Measurements from ENCODE around the gene S1PR3.
"Not testable (repeated sequence)": the region's sequence is repeated elsewhere in the genome, so short reads cannot be mapped to it uniquely, and the experiment has no call there.

The S1PR3 gene

DNA sequence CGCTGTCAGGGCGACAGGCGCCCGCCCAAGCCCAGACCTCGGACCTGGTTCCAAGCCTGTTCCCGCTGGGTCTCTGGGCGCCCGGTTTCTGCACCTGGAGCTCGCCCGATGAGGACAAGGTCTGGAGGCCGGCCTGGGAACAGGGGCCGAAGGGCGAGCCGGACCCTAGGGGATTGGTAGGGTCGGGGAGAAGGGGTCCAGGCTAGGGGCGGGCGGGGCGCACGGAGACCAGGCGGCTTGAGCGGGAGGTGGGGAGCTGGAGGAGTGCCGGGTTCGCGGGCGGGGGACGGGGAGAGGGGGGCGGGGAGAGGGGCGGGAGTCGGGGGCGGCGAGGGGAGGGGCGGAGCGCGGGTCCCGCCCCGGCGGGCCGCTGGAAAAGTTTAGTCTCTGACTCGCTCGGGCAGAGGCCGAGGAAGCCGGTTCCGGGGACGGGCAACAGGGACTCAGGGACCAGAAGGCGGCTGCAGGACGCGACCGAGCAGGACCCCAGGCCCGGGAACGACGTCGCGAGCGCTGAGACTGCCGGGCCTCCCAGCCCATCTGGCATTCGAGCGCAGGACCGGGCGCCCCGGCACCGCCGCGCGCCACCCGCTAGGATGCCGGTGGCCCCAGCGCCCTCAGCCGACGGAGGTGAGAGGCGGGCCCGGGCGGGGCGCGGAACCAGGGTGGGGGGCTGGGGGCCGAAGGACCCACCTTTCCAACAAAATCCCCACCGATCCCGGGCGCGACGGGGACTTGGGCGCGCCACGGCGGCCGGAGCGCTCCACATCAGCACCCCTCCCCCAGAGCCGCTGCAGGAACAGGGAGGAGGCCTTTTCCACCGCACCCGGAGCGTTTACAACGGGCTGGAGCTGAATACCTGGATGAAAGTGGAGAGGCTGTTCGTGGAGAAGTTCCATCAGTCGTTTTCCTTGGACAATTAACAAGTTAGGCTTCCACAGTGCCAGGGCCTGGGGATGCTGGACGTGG lies at the start of gene S1PR3:
Gene S1PR3, plus strand, starts transcription at position 403 of the 969 bp plus-strand sequence. CDS start 9,733 bp downstream, outside the sequence.
- no peak for DNase-seq (ENCODE audit: low read depth)

DNA sequence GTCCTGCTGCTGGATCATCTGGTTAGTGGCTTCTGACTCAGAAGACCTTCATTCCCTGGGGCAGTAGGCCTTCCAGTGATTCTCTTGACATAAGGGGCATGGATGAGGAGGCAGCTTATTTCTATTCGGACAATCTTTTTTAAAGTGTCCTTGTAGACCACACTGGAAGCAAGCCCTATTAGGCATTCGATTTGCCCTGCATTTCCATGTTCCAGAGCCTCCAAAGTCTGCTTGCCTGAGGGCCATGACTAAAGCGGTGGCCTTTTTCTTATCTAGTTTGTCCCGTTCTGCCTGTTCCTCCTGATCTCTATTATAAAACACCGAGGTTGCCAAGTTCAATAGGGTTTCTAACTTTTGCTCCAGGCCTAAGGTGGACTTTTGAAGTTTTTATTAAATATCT lies 49.7 kb upstream of the S1PR3 start:
- DNase-seq (ENCODE audit: low read depth), result not testable (repeated sequence)

DNA sequence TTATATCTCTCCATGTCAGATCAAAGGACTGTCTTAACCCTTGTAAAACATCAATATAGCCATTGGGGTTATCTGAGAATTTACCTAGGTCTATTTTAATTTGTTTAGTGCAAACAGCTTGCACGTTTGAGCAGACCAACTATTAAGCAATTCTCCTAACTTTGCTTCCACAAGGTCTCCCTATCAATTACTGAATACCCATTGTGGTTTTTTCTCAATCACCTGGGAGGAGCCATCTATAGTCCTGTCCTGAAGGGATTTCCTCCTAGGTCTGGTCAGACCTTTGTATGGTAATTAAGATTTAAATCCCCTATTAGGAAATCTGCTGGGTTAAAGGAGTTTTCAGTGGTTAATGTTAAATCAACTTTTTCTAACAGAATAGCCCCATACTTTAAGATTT lies 48.9 kb upstream of the S1PR3 start:
- DNase-seq (ENCODE audit: low read depth), result no peak

DNA sequence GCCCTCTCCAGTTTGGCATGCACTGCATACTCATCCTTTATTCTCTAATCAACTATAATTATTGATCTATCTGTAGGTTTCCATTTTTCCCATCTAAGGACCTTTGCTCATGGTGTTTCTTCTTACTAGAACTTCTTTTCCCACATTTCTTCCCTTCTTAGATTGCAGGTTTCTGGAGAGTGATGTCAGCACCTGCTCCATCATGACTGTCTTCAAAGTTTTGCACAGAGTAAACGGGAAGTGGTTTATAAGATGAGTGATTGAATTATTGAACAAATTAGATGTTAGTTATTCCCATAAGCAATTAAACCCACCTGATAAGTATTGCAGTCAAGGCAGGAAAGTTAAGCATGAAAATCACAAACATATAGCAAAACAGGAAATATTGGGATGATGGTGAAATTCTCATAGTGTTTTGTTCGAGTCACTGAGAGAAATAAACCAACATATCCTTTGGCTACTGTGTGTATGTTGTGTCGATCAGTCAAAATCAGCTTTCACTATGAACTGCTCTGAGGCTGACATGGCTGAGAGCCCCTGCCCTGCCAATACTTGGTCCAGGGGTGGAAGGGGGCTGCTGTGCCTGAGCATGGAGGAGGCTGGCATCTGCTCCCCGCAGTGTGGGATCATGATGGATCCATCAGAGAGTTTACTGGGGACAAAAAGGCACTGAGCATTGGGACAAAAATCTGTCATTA lies 45.5 kb upstream of the S1PR3 start:
- DNase-seq (ENCODE audit: low read depth), result no peak

DNA sequence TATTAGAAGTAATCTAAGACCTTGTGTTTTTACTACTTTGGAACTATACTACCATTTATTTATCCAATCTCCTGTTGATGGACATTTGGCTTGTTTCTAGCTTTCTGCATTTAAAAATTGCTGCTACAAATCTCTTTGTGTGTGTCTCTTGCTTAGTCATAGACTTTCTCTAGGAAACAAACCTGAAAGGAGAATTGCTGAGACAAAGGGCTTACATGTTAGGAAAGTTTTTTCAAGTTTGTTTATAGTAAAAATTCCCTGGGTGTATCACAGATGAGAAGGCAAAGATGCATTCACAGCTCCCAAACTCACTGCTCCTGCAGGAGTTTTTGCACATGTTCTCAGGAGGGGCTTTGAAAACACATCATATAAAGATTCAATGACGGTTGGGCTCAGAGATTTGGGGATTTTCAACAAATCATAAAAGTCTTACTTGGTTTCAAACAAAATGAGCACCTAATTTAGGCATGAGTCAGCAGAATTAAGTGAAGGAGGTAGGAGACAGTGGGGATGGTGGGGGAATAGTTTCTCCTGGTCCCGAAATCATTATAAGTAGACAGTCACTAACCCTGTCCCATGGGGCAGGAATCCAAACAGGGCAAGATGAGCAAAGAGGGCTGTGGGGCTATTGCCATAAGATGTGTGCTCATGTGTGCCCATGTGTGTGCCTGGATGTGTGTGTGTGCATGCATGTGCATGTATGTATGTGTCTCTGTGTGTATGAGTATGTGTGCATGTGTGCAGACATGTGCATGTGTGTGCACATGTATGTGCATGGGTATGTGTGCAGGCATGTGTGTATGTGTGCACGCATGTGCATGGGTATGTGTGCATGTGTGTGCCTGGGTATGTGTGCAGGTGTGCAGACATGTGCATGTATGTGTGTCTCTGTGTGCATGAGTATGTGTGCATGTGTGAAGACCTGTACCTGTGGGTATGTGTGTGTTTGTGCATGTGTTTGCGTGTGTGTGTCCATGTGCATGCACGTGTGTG lies 43.4 kb upstream of the S1PR3 start:
- DNase-seq (ENCODE audit: low read depth), result no peak

DNA sequence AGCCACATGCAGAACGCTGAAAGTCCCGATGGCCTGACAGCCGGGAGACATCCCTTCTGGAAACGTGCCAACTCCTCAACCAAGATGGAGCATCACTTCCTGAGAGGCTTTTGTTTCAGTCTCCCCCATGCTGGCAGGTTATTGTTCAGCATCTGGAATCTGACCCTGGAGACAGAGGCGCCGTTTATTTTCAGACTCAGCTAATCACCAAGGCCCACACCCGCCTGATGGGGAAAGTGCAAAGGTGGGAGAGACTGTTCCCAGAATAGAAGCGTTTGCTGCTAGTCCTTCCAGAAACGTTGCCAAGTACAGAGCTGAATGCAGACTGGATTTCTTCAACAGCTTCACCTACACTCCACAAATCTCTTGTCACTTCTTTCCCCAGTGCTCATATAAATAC lies 41.8 kb upstream of the S1PR3 start:
- no peak for DNase-seq (ENCODE audit: low read depth)

DNA sequence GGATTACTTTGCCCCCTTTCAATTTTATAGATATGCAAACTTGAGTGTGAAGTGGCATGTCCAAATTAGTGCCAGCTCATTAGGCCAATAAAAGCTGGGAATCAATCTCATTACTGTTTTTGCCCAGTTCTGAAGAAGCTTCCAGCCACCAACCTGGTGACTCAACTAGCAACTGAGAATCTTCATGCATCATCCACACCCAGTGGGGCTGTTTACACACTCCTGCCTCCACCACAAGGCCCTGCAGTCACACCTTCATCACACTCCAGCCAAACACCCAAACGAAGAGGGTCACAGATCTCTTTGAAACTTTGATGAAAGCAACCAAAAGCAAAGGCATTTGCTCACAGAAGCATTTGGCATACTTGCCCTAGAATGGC lies 41.3 kb upstream of the S1PR3 start:
- DNase-seq (ENCODE audit: low read depth), result no peak

DNA sequence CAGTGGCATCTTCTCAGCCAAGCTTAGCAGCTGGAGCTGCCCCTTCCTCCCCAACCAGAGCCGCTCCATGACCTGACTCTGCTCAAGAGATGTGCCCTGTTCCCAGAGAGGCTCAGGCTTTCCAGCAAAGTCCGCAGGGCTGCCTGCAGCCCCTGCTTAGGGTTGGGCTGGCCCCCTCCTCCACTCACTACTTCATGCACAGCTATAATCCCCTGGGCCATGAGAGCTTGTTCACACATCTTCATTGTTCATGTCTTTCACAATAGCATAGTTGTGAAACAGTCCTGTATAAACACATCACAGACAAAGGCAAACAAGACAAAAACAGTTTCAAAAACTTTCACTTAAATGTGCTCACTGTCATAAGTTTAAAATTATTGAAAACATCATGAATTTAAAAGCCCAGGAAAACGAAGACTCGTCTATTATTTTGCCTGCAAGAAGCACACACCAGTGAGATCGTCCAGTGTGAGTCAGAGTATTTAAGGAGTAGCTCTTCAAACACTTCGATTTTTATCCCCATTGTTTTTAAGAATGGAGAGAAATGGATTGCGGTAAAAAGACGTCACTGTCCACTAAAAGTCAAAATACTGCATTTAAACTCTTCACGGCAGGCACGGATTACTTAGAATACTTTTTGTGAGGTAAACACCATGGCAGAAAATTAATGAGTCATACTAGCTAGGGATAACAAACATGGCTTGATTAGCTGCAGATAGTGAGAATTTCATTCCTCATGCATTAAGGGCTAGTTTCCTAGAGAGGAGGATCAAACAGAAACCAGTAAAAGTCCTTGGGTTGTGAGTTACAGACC lies 40.7 kb upstream of the S1PR3 start:
- DNase-seq (ENCODE audit: low read depth), result no peak

DNA sequence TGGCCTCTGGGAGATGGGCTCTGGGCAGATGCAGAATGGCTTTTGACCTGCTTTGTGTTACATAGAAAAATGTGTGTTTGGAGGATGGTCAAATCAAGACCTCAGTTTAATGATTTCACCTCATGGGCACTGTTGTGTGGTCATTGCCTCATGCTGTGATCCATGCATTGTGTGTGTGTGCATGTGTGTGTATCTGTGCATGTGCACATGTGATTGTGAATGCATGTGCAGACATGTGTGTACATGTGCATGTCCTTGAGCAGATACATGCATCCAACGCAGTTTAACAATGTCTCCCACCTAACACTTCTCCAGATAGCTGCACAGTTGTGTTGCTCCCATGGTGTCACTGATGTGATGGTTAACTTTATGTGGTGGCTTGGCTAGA lies 40.1 kb upstream of the S1PR3 start:
- DNase-seq (ENCODE audit: low read depth), result no peak

DNA sequence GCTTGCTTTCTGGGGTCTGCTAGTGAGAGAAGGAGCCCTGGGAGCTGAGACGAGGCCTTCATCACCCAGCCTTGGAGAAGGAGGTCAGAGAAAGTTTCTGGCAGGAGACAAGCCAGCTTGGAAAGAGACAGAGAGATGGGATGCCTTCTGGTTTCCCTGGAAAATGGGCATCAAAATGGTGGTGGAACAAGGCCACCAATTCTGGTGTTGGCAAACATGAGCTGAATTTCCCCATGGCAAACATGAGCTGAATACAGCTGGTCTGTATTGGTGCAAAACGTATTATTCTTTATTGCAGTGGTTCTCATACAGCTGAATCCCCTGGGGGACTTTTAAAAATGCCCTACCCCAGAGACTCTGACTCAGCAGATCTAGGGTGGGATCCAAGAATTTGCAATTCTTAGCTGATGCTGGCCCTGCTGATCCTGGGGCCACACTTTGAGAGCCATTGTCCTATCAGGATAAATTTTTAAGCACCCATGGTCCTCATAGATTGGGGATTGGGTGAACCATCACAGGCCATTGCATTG lies 39.1 kb upstream of the S1PR3 start:
- DNase-seq (ENCODE audit: low read depth), result no peak

DNA sequence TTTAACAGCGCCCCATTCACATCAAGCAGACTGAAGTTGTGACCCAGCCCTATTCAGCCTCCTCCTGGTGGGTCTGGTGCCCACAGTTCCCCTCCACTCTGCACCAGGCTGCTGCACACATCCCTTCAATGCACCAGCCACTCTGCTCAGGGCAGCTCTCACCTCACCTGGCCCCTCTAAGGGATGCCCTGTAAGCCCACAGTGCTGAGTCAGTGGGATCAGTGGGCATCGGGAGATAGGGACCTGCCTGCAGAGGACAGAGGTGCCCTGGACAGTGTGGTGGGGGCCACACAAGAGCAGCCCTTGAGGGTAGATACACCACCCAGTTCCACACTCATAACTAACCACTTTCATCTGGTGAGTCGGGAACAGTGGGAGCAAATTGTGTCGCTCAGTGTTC lies 38.3 kb upstream of the S1PR3 start:
- no peak for DNase-seq (ENCODE audit: low read depth)

DNA sequence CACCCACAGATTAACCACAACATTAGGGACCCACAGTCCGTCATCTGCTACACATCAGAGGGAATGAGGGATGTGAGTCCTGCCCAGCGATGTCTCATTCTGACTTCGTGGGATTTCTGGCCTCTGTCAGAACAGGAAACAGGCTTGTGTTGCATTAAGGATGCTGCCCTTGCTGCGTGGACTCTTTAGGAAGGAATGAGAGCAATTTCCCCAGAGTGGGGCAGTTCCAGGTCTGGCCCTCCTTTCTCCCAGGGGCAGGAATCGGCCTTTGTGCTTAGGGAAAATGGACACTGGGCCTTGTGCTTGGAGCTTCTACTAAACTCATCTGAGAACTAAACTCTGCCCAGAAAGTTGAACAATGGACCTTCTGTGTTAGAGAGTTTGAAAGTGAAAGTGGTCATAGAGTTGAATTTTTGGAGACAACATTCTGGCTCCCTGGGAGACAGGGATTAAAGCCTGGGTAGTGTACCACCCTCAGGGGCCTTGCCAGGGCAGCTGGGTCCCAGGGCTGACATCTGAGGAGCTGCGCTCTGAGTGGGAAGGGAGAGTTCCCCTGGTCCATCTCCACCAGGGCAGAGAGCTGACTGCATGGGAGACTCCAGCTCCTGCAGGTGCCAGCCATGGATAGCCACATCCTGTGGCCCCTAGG lies 37.8 kb upstream of the S1PR3 start:
- DNase-seq (ENCODE audit: low read depth), result no peak

DNA sequence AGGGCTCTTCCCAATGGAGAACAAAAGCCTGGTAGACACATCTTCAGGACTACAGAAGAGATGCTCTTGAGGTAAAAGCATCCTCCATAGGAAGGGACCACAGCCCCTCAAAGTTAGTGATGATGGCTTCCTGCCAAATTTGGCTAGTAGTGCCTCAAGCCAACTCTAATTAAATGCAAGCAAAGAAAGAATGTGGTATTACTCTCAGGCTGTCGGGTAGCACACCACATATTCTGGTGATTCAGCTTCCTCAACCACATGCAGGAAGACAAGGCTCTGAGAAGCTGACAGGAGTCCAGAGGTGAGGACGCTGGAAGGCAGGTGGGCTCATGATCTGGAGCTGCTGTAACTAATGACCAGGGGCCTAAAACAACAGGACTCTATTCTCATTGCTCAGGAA lies 37.2 kb upstream of the S1PR3 start:
- no peak for DNase-seq (ENCODE audit: low read depth)

DNA sequence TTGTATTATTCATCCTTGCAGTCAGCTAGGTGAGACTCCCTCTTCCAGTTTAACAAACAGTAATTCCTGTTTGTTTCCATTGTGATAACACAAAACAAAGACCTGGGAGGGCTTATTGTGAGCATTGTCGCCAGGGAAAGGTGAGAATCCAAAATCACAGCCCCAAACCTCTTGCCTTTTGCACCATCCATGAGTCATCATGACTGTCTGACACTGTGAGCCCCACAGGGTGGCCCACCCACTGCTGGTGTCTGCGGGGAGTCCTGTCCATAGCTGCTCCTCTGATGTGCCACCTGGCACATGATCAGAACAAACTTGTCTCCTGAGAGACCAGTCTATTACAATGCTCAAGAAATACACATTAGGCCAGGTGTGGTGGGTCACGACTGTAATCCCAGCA lies 33.7 kb upstream of the S1PR3 start:
- DNase-seq (ENCODE audit: low read depth), result no peak

DNA sequence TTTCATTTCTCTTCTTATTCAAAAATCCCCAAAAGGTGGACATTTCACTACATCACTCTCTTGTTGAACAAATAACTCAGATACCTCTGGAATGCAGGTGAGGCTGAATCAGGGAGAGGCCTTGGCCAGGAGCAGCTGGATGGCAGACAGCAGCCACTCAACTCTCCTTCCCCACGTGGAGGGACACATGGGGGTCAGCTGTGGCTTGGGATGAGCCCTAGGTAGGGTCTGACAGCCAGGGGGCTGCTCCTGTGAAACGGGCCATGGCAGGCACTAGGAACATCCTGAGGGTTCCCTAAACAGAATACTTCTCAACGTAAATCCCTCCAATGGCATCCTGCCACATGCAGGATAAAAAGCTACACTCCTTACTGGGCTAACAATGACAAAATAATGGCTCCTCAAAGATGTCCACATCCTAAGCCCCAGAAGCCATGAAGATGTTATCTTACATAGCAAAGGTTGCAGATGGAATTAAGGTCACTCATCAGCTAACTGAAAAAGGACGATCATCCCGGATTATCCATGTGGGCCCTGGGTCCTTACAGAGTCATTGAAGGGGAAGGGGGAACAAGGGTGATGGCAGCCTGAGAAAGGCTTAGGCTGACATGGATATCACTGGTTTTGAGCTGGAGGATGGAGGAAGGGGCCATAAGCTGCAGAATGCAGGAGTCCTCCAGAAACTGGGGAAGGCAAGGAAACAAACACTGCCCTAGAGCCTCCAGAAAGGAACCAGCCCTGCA lies 31.4 kb upstream of the S1PR3 start:
- no peak for DNase-seq (ENCODE audit: low read depth)

DNA sequence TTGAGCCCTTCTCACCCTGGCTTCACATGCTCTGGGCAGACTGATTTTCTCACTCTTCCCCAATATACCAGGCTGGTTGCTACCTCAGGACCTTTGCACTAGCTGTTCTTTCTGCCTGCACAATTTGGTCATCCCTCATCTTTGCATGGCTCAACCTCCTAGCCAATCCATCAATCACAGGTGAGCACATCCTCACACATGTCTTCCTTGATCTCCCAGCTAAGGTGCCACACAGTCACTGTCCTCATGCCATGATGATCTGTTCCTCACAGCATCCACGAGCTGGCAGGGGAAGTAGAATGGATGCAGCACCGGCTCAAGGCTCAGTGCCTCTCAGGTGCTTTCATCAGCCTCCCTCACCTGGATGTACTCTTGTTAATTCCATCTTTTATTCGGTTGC lies 30.6 kb upstream of the S1PR3 start:
- no peak for DNase-seq (ENCODE audit: low read depth)

DNA sequence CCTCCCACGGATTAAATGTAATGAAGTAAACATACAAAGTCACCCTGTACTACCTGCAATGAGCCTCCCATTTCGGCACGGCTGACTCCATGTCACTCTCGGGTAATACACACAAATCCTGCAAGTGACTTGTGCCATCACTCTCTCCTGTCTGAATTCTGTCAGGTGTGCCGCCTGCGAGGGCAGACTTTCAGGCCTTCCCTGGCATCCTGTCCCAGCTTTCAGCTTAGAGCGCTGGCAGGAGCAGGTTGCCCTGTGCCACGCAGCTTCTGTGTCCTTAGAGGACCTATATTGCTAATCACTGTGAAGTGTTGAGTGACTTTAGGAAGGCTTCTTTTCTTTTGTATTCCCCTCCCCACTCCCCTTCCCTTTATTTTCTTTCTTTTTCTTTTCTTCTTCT lies 25.8 kb upstream of the S1PR3 start:
- DNase-seq (ENCODE audit: low read depth), result no peak

DNA sequence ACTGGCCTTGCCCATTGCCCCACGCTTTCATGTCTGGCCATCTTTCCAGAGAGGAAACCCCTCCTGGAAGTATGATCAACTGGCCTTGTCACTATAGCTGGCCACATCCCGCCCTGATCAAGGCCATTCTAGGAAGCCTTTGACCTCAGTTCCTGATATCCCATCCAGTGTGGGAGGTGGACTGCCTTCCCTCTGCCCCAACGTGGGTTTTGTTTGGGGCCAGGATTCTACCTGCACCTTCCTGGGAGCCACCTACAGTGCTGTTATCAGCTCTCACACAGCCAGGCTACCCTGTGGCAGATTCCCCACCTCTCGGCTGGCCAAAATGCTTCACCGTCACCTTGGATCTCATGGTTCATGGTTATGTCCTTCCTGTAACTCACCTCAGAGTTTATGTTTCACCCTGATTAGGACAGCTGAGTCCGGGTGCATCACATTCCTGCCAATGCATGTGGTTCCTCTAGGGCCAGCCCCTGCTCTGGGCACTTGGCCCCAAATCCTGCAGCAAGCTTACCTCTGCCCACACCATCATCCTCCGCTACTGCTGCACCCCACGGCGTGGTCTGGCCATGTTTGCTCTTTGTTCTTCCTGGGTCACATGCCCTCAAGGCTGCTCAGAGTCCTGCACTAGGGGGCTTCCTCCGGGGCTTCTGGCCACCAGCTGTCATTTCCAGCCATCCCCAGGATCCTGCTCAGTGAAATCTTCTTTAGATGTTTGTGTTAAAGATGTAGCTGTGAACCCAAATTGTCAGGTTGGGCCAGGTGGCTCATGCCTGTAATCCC lies 24.2 kb upstream of the S1PR3 start:
- DNase-seq (ENCODE audit: low read depth), result no peak

DNA sequence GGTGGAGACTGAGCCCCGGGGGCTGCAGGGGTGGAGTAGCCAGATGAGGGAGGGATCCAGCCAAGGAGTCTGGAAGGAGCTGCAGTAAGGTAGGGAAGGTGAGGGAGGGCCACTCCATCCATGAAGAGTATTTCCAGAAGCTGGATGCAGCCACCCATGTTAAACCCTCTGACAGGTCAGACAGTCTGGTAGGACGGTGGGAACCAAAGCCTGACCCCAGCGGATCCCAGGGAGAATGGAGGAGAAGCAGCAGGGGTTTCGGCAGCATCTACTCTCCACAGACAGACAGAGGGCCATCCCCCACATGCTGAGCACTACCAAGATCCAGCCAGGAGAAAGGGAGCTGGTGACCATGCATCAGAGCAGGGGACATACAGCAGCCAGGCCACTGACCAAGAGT lies 22.5 kb upstream of the S1PR3 start:
- no peak for DNase-seq (ENCODE audit: low read depth)

All from activated T-helper 1 cell treated with Interleukin-2 at 50 U/mL for 16 hours (primary cell).